ENCODE measurements around the gene FRMPD4. TPM values are rescaled to one million over a fixed set of nuclear protein-coding genes. Genes with fewer than 3 reads are reported as not detected.

FRMPD4 gene
- total and polyA plus RNA-seq, 2 experiments from 2014 or later: 0.19 to 0.80 TPM

DNA sequence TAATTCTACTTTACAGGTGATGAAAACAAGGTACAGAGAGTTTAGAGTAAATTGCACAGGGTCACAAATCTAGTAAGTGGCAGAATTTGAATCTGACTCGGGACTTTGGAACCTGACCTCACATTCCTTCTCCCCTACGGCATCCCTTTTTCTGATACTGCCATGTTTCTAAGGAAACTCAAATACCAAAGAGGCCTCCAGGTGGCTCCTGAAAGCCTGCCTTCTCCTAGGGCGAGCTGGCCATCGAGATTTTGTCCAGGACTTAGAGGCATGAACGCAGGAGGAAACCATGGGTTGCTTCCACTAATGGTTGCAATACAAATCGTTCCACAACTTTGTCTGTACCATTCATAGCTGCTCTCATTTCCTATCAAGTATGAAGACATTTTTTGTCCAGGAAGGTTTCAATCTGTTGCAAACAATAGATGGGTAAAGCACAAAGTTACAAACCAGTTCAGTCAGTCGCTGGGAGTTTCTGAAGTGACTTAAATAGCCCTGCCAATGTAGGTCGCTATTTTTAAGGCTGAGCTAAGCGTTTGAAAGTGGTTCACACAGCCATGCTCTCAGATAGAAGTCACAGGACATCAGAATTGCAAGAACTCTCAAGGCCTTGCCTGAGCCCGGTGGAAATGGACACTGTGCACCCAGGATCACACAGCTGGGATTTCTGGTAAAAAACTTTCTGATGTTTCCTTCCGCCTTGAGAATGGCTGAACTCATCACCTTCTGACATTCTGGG is 356.3 kb downstream of the FRMPD4 start:
- H2AFZ ChIP-seq: no peak overlapping the region
- no peaks in the 10 kb centered on the region for H3K79me2 ChIP-seq (replicated peaks; ENCODE audit: insufficient read depth)
- TF ChIP-seq, protein P1, sequence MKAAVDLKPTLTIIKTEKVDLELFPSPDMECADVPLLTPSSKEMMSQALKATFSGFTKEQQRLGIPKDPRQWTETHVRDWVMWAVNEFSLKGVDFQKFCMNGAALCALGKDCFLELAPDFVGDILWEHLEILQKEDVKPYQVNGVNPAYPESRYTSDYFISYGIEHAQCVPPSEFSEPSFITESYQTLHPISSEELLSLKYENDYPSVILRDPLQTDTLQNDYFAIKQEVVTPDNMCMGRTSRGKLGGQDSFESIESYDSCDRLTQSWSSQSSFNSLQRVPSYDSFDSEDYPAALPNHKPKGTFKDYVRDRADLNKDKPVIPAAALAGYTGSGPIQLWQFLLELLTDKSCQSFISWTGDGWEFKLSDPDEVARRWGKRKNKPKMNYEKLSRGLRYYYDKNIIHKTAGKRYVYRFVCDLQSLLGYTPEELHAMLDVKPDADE (IDR thresholded peaks at IDR 0.05): no peak
- TF ChIP-seq STAT1 (IDR thresholded peaks at IDR 0.05; ENCODE audit: unreplicated experiment) (no peak), ZNF462 (CRISPR knock-in tag; IDR thresholded peaks at IDR 0.05) (no peak), CTCF (conservative IDR thresholded peaks at IDR 0.05; ENCODE audit: low read depth in 2 of 2) (0 out of 4 replicates have a peak, but pooled peaks of 1 of the 2 experiments have one; percentile 3)
- H3K27ac ChIP-seq (ENCODE audit: low read depth): no peak overlapping the region
- no peaks in the 10 kb centered on the region for H3K27me3 Mint-ChIP-seq (ENCODE audit: insufficient read depth, low read depth, poor library complexity)
- H3K27ac Mint-ChIP-seq: no peak overlapping the region
- no peaks in the 10 kb centered on the region for H3F3A ChIP-seq (replicated peaks; ENCODE audit: low read depth)
- H3K4me1 Mint-ChIP-seq: peaks cover 2% of the 10 kb centered on the region; the same call in 1 of the 3 replicates
- no peaks in the 10 kb centered on the region for H3K36me3 Mint-ChIP-seq (ENCODE audit: low read depth)
- H4K20me1 ChIP-seq (replicated peaks; ENCODE audit: insufficient read depth): no peaks in the 10 kb centered on the region
- H3K4me2 ChIP-seq: no peak overlapping the region
- H3K4me1 ChIP-seq (ENCODE audit: insufficient read depth): peaks cover 8% of the 10 kb centered on the region; the same call in 1 of the 2 replicates
- H3K27me3 ChIP-seq (ENCODE audit: insufficient read depth): no peaks in the 10 kb centered on the region
- H3K4me3 ChIP-seq: no peak overlapping the region
- H3K9me3 Mint-ChIP-seq: no peaks in the 10 kb centered on the region
- no peak overlapping the region for H3K4me3 Mint-ChIP-seq
- no peaks in the 10 kb centered on the region for H3K36me3 ChIP-seq (ENCODE audit: insufficient read depth)
- DNase-seq (ENCODE audit: low spot score): peak; percentile 20
- no peaks in the 10 kb centered on the region for H3K9me2 ChIP-seq (ENCODE audit: insufficient read depth)
- no peak for ATAC-seq

Measured in GM23338 (cell line).